ES-I3 (cell line): ENCODE data around the gene SULT1E1.
"Not testable (repeated sequence)": the region's sequence is repeated elsewhere in the genome, so short reads cannot be mapped to it uniquely, and the experiment has no call there.

Experiments used
- H3K36me3 ChIP-seq: 2 replicates; pipeline ENCODE4 v1.6.1; 2013; ENCODE audit warnings: mild to moderate bottlenecking, low read length, control low read depth, moderate library complexity; ENCODE audit not compliant: insufficient read depth
- H3K4me1 ChIP-seq: 2 replicates; pipeline ENCODE4 v1.6.1; 2013; ENCODE audit warnings: mild to moderate bottlenecking, control low read depth, low read length; ENCODE audit not compliant: insufficient read depth
- H3K9ac ChIP-seq: 2 replicates; pipeline ENCODE4 v1.6.1; 2013; ENCODE audit warnings: low read depth, mild to moderate bottlenecking, low read length, moderate library complexity
- H3K9me3 ChIP-seq: 2 replicates; pipeline ENCODE4 v1.6.1; 2013; ENCODE audit warnings: mild to moderate bottlenecking, low read length, moderate library complexity; ENCODE audit not compliant: control insufficient read depth, insufficient read depth

Gene SULT1E1

GRCh38 chr4:69831646-69832325 is 28.2 kb downstream of the SULT1E1 start:
- Histone ChIP-seq H3K9ac (no peak overlapping the region), H3K4me1 (no peaks in the 10 kb centered on the region), H3K9me3 (no peaks in the 10 kb centered on the region), H3K36me3 (no peaks in the 10 kb centered on the region)

- H3K9ac ChIP-seq: no peak overlapping the region
- no peaks in the 10 kb centered on the region for H3K9me3 ChIP-seq
- no peaks in the 10 kb centered on the region for H3K36me3 ChIP-seq
- no peaks in the 10 kb centered on the region for H3K4me1 ChIP-seq
These were observed 28.7 kb downstream of the SULT1E1 start for GRCh38 chr4:69831270-69831627.

GRCh38 chr4:69830560-69831269 is 29.2 kb downstream of the SULT1E1 start:
- Histone ChIP-seq H3K36me3 (no peaks in the 10 kb centered on the region), H3K4me1 (no peaks in the 10 kb centered on the region), H3K9me3 (no peaks in the 10 kb centered on the region), H3K9ac (no peak overlapping the region)

GRCh38 chr4:69830192-69830559 is 29.8 kb downstream of the SULT1E1 start:
- Histone ChIP-seq H3K9ac (no peak overlapping the region), H3K36me3 (no peaks in the 10 kb centered on the region), H3K9me3 (no peaks in the 10 kb centered on the region), H3K4me1 (no peaks in the 10 kb centered on the region)

- H3K9me3 ChIP-seq: no peaks in the 10 kb centered on the region
- no peaks in the 10 kb centered on the region for H3K4me1 ChIP-seq
- H3K9ac ChIP-seq: no peak overlapping the region
- H3K36me3 ChIP-seq: no peaks in the 10 kb centered on the region
These were observed 30.3 kb downstream of the SULT1E1 start for GRCh38 chr4:69829678-69830077.

- Histone ChIP-seq H3K9me3 (no peaks in the 10 kb centered on the region), H3K36me3 (no peaks in the 10 kb centered on the region), H3K9ac (no peak overlapping the region), H3K4me1 (no peaks in the 10 kb centered on the region)
These were observed 31.1 kb downstream of the SULT1E1 start for GRCh38 chr4:69828828-69829227.

- H3K36me3 ChIP-seq, H3K9ac ChIP-seq, H3K9me3 ChIP-seq, H3K4me1 ChIP-seq: not testable (repeated sequence)
These were observed 34.9 kb downstream of the SULT1E1 start for GRCh38 chr4:69825056-69825455.

GRCh38 chr4:69823481-69824186 is 36.3 kb downstream of the SULT1E1 start:
- no peaks in the 10 kb centered on the region for H3K36me3 ChIP-seq
- H3K9me3 ChIP-seq: no peaks in the 10 kb centered on the region
- H3K9ac ChIP-seq: no peak overlapping the region
- H3K4me1 ChIP-seq: no peaks in the 10 kb centered on the region

GRCh38 chr4:69823048-69823447 is 36.9 kb downstream of the SULT1E1 start:
- H3K9me3 ChIP-seq: no peaks in the 10 kb centered on the region
- no peaks in the 10 kb centered on the region for H3K36me3 ChIP-seq
- H3K4me1 ChIP-seq: no peaks in the 10 kb centered on the region
- H3K9ac ChIP-seq: no peak overlapping the region

GRCh38 chr4:69822198-69822597 is 37.7 kb downstream of the SULT1E1 start:
- no peaks in the 10 kb centered on the region for H3K9me3 ChIP-seq
- no peak overlapping the region for H3K9ac ChIP-seq
- no peaks in the 10 kb centered on the region for H3K36me3 ChIP-seq
- no peaks in the 10 kb centered on the region for H3K4me1 ChIP-seq

GRCh38 chr4:69818060-69818639 is 41.8 kb downstream of the SULT1E1 start:
- no peaks in the 10 kb centered on the region for H3K9me3 ChIP-seq
- H3K4me1 ChIP-seq: no peaks in the 10 kb centered on the region
- no peaks in the 10 kb centered on the region for H3K36me3 ChIP-seq
- H3K9ac ChIP-seq: no peak overlapping the region

- H3K9ac ChIP-seq: no peak overlapping the region
- no peaks in the 10 kb centered on the region for H3K36me3 ChIP-seq
- H3K9me3 ChIP-seq: no peaks in the 10 kb centered on the region
- no peaks in the 10 kb centered on the region for H3K4me1 ChIP-seq
These were observed 43.7 kb downstream of the SULT1E1 start for GRCh38 chr4:69816236-69816635.

- H3K36me3 ChIP-seq: no peaks in the 10 kb centered on the region
- H3K9me3 ChIP-seq: no peaks in the 10 kb centered on the region
- H3K9ac ChIP-seq: no peak overlapping the region
- no peaks in the 10 kb centered on the region for H3K4me1 ChIP-seq
These were observed 46.3 kb downstream of the SULT1E1 start for GRCh38 chr4:69813628-69814027.

GRCh38 chr4:69811166-69811565 is 48.8 kb downstream of the SULT1E1 start:
- 0 out of 2 replicates have a peak, but pooled peaks cover 4% of the 10 kb centered on the region for H3K9me3 ChIP-seq

GRCh38 chr4:69800599-69800998 is 59.3 kb downstream of the SULT1E1 start:
- H3K36me3 ChIP-seq: no peaks in the 10 kb centered on the region
- no peak overlapping the region for H3K9ac ChIP-seq
- no peaks in the 10 kb centered on the region for H3K9me3 ChIP-seq
- no peaks in the 10 kb centered on the region for H3K4me1 ChIP-seq

More at GRCh38 chr4:69811166-69811565, 48.8 kb downstream of the SULT1E1 start:
- no peaks in the 10 kb centered on the region for H3K36me3 ChIP-seq
- H3K9ac ChIP-seq: no peak overlapping the region
- H3K4me1 ChIP-seq: no peaks in the 10 kb centered on the region
